ENCODE results near the gene CSGALNACT2. TPM values are rescaled to one million over a fixed set of nuclear protein-coding genes. Genes with fewer than 3 reads are reported as not detected.

CSGALNACT2 gene
- total RNA-seq, 4 donors from 2014 or later: 29.1 to 43.3 (median 34.7) TPM

DNA sequence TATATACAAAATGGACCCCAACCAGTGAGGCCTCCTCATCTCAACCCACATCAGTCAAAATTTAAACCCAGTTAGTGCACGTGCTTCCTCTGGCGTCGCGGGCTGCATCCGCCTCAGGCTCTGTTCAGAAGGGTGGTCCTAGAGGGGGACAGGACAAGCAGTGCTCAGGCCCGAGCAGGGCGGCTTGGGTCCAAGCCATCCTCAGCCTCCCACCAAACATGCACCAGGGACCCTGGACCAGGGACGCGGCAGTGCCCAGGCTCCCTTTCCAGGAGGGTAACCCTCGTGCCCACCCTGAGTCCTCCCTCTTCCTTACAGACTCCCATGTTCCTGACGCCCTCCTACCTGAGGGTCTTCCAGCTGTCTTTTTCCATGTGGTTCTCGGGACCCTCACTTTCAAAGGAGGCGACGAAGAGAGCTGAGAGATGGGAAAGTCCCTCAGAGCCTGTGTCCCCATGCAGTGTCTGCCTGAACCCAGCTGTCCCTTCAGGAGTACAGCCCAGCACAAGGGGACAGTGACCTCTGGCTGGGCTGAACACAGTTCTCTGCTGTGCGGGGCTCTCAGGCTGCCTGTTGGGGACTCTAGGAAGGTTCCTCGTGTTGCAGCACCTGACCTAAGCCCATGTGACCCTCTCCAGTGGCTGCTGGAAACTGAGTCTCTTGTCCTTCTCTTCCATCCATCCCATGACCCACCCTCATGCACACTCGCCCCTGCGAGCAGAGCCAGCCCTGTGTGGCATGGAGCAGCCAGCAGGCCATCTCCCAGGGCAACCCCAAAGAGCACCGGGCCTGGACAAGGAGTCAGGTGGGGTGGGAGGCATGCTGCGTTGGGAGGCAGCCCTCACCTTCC is 58.1 kb downstream of the CSGALNACT2 start:
- no peaks in the 10 kb centered on the region for H3K27me3 ChIP-seq
- TF ChIP-seq, protein P1, sequence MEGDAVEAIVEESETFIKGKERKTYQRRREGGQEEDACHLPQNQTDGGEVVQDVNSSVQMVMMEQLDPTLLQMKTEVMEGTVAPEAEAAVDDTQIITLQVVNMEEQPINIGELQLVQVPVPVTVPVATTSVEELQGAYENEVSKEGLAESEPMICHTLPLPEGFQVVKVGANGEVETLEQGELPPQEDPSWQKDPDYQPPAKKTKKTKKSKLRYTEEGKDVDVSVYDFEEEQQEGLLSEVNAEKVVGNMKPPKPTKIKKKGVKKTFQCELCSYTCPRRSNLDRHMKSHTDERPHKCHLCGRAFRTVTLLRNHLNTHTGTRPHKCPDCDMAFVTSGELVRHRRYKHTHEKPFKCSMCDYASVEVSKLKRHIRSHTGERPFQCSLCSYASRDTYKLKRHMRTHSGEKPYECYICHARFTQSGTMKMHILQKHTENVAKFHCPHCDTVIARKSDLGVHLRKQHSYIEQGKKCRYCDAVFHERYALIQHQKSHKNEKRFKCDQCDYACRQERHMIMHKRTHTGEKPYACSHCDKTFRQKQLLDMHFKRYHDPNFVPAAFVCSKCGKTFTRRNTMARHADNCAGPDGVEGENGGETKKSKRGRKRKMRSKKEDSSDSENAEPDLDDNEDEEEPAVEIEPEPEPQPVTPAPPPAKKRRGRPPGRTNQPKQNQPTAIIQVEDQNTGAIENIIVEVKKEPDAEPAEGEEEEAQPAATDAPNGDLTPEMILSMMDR (IDR thresholded peaks at IDR 0.05): no peak
- TF ChIP-seq POLR2A (IDR thresholded peaks at IDR 0.05): no peak
- TF ChIP-seq EP300 (IDR thresholded peaks at IDR 0.05): no peak
- 83 to 90% methylated on average over 19 to 20 of the region's 20 CpGs for WGBS, 2 donors
- peaks cover 0 to 71% (median 0%) of the 10 kb centered on the region in 3 donors for H3K36me3 ChIP-seq
- H3K4me3 ChIP-seq: no peak overlapping the region
- DNase-seq (ENCODE audit: low spot score in 2 of 2): no peak
- H3K27ac ChIP-seq: no peak overlapping the region
- peaks cover 0 to 10% (median under 1%) of the 10 kb centered on the region in 4 donors for H3K4me1 ChIP-seq
- no peaks in the 10 kb centered on the region for H3K9me3 ChIP-seq

DNA sequence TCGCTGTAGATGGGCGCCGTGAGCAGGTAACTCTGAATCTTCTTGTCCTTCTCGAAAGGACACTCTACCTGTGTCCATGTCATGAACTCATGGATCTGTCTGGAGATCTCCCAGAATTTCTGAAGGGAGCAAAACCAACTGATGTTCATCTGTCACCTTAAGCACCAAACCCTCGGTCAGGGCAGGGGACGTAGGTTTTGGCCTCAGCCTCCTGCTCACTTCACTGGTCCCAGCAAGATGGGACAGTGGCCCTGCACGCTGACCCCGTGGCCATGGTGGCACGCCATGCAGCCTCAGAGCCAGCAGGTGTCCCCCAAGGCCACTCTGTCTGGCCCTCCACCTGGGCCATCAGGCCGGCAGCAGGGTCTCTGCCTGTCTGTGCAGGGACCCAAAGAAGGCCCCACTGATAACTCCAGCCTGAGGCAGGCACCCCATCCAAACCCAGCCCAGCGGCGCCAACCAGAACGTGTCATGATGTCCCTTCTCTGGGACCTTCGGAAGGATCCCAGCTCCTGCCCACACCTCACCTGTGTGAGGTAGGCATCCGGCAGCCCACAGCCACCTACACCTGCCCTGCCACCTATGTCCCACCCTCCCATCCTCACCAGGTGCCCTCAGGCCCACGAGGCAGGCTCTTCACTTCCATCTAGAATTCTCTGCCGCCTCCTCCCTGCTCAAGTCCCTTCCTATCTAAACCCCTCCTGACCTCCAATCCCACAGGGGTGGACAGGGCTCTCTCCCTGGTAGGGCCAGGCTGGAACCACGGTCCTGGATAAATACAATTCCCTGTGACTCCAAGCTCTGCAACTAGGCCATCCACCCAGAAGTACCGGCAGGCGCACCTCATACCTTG is 59.0 kb downstream of the CSGALNACT2 start:
- TF ChIP-seq EP300 (IDR thresholded peaks at IDR 0.05): no peak
- TF ChIP-seq, protein P1 (IDR thresholded peaks at IDR 0.05): no peak
- TF ChIP-seq POLR2A (IDR thresholded peaks at IDR 0.05): no peak
- 95 to 97% methylated on average over 18 of the region's 20 CpGs for WGBS, 2 donors
- Histone ChIP-seq H3K36me3 (peaks cover 0 to 72% (median 0%) of the 10 kb centered on the region in 3 donors), H3K9me3 (no peaks in the 10 kb centered on the region), H3K4me3 (no peak overlapping the region), H3K27ac (no peak overlapping the region), H3K4me1 (peaks cover 0 to 18% (median 7%) of the 10 kb centered on the region in 4 donors), H3K27me3 (no peaks in the 10 kb centered on the region)
- DNase-seq (ENCODE audit: low spot score in 2 of 2): no peak

DNA sequence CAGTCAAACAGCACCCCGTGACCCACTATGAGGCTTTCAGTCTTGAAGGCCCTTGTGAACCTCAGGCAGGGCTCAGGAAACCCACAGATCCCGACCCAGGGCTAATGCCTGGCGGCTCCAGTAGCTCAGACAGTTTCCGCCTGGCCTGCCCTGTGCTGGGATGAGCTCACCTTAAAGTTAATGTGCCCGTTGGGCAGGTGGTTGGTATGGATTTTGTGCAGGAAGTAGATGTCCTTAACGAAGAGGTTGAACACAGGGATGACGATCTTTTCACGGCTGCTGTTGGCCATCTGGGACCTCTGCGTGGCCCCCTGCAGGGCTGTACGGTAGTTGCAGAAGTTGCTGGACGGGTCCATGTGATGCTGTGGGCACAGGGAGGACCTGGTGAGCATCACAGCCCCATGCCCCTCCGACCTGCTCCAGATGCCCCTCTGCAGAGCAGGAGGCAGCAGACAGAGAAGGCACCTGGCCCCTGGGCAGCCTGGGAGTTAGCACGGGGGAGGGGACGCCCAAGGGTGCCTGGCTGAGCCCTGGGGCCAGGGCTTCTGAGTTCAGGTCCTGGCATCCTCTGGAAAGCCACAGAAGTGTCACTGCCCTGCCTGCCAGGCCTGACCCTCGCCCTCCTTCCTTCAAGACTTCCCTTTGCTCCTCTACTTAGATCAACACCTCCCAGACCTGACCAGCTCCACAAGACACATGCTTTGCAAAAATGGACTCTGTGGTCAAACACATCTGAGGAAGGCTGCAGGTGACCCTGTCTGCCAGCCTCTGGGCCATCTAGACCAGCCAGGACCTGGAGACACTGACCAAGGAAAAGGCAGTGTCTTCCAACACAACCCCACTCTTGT is 59.8 kb downstream of the CSGALNACT2 start:
- H3K27ac ChIP-seq: no peak overlapping the region
- 81 to 82% methylated on average over 8 to 10 of the region's 15 CpGs for WGBS, 2 donors

DNA sequence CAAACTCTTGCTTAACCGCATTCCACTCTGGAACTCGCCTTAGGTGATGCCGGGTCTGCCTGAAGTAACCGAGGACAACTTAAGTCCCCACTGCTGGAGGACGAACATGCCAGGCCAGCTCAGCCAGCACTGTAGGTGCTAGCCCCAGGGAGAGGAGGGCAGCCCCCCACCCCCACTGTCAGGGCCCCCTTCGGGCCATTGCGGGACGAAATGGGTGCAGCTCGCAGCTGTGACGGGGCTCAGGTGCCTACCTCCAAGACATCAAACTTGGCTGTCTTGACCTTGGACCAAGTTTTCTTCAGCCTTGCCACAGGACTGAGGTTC is 60.4 kb downstream of the CSGALNACT2 start:
- TF ChIP-seq EP300 (IDR thresholded peaks at IDR 0.05) (no peak), POLR2A (IDR thresholded peaks at IDR 0.05) (no peak)
- TF ChIP-seq, protein P1 (IDR thresholded peaks at IDR 0.05): no peak
- peaks cover 0 to 31% (median 17%) of the 10 kb centered on the region in 4 donors for H3K4me1 ChIP-seq
- DNase-seq (ENCODE audit: low spot score in 2 of 2): no peak
- H3K4me3 ChIP-seq: no peak overlapping the region
- peaks cover 0 to 66% (median 0%) of the 10 kb centered on the region in 3 donors for H3K36me3 ChIP-seq
- no peak overlapping the region for H3K27ac ChIP-seq
- WGBS, 2 donors: 92 to 93% methylated on average over 10 of the region's 10 CpGs
- H3K9me3 ChIP-seq: no peaks in the 10 kb centered on the region
- H3K27me3 ChIP-seq: no peaks in the 10 kb centered on the region

More for the DNA sequence above, 59.8 kb downstream of the CSGALNACT2 start:
- Histone ChIP-seq H3K27me3 (no peaks in the 10 kb centered on the region), H3K4me3 (no peak overlapping the region), H3K36me3 (peaks cover 0 to 69% (median 0%) of the 10 kb centered on the region in 3 donors), H3K4me1 (peaks cover 0 to 27% (median 16%) of the 10 kb centered on the region in 4 donors), H3K9me3 (no peaks in the 10 kb centered on the region)
- no peak for DNase-seq (ENCODE audit: low spot score in 2 of 2)
- TF ChIP-seq EP300 (IDR thresholded peaks at IDR 0.05): no peak
- TF ChIP-seq, protein P1 (IDR thresholded peaks at IDR 0.05): no peak
